Measurements from ENCODE around the gene MTM1. TPM values are rescaled to one million over a fixed set of nuclear protein-coding genes. Genes with fewer than 3 reads are reported as not detected.

Gene MTM1
- total RNA-seq, 1 experiment from 2014 or later = 6.4 TPM

- no peak for DNase-seq
- no peak overlapping the region for H2BK120ac ChIP-seq (ENCODE audit: low read depth, low read length, poor library complexity, severe bottlenecking)
- H3K27ac Mint-ChIP-seq = no peak overlapping the region
Measured at GRCh38 chrX:150715184-150715583, 146.8 kb downstream of the MTM1 start.

More at GRCh38 chrX:150715184-150715583, 146.8 kb downstream of the MTM1 start:
- Histone ChIP-seq H3K23ac (ENCODE audit: insufficient read length, low read depth, low read length) (no peak overlapping the region), H3K79me1 (ENCODE audit: insufficient read depth, low read depth, low read length, poor library complexity, severe bottlenecking) (no peaks in the 10 kb centered on the region), H2AFZ (ENCODE audit: low read length) (no peak overlapping the region), H3K56ac (ENCODE audit: insufficient read length, low read depth, low read length) (no peak overlapping the region), H2BK12ac (ENCODE audit: insufficient read length, low read depth, low read length) (no peak overlapping the region), H4K91ac (ENCODE audit: insufficient read length, low read depth, low read length) (no peak overlapping the region), H3K4me2 (ENCODE audit: insufficient read depth, insufficient read length, low read length) (no peak overlapping the region), H3K23me2 (ENCODE audit: insufficient read length, low read depth, low read length, poor library complexity, severe bottlenecking) (no peaks in the 10 kb centered on the region), H4K8ac (replicated peaks; ENCODE audit: insufficient read length, low read depth, low read length) (no peak overlapping the region), H3K79me2 (ENCODE audit: insufficient read depth, low read length) (no peaks in the 10 kb centered on the region), H3T11ph (ENCODE audit: low read length) (no peak overlapping the region), H2AK5ac (ENCODE audit: insufficient read length, low read length) (no peak overlapping the region), H3K4ac (ENCODE audit: low read depth, low read length) (no peak overlapping the region), H3K18ac (ENCODE audit: insufficient read length, low read depth, low read length) (no peak overlapping the region), H3K4me1 (ENCODE audit: insufficient read depth, low read length) (no peaks in the 10 kb centered on the region), H3K27me3 (ENCODE audit: insufficient read depth, low read length) (no peaks in the 10 kb centered on the region), H2BK20ac (ENCODE audit: low read depth, low read length, poor library complexity, severe bottlenecking) (no peak overlapping the region), H3K9ac (ENCODE audit: extremely low read depth, insufficient read length, low read length) (no peak overlapping the region), H3K14ac (ENCODE audit: insufficient read depth, low read length) (no peak overlapping the region), H3K9me3 (ENCODE audit: control insufficient read depth, low read depth, low read length) (no peaks in the 10 kb centered on the region), H2BK5ac (ENCODE audit: insufficient read length, low read length) (no peak overlapping the region), H2BK15ac (ENCODE audit: low read depth, low read length) (no peak overlapping the region), H4K20me1 (ENCODE audit: control insufficient read depth, insufficient read depth, insufficient read length) (no peaks in the 10 kb centered on the region), H4K5ac (ENCODE audit: insufficient read length, low read depth, low read length) (no peak overlapping the region), H3K27ac (ENCODE audit: insufficient read length, low read depth, low read length) (no peak overlapping the region)
- TF ChIP-seq CTCF (conservative IDR thresholded peaks at IDR 0.05) = no peak
- Mint-ChIP-seq H3K9me3 (peaks cover 45 to 47% of the 10 kb centered on the region in 2 experiments), H3K4me1 (peaks cover 5 to 6% of the 10 kb centered on the region in 2 experiments), H3K4me3 (no peak overlapping the region), H3K36me3 (ENCODE audit: insufficient read depth in 1 of 3, low read depth in 3 of 3) (peaks cover 0 to 1% (median 0%) of the 10 kb centered on the region in 3 experiments; a peak in 1 of 7 replicates), H3K27me3 (ENCODE audit: low read depth) (no peaks in the 10 kb centered on the region)
- no CpG with 5 or more reads among the region's 3 CpGs for WGBS (ENCODE audit: extremely low coverage, insufficient read length, low lambda C conversion rate)

Measured in H9 (cell line).